Activated T-cell treated with anti-CD3 and anti-CD28 coated beads, Interleukin-2, amount 50 U/mL, for 4 hours (primary cell): ENCODE measurements around the gene MBD6. TPM values are rescaled to one million over a fixed set of nuclear protein-coding genes. Genes with fewer than 3 reads are reported as not detected.

ENCODE experiments used
- ATAC-seq, 2 donors: fragments of 200-7000 bp; cut with Tn5 transposase; one replicate each; pipeline ENCODE4 v1.10.0; 2021
- DNase-seq: peaks from one replicate; pipeline ENCODE4 v3.0.0-alpha.2; 2020
- H3K27me3 Mint-ChIP-seq: one replicate; pipeline ENCODE4 v1.8.0; 2021; ENCODE audit warnings: low read depth, mixed read lengths
- H3K36me3 Mint-ChIP-seq: one replicate; pipeline ENCODE4 v1.8.0; 2022; ENCODE audit warnings: mixed read lengths; ENCODE audit not compliant: insufficient read depth
- H3K4me1 Mint-ChIP-seq: one replicate; pipeline ENCODE4 v1.8.0; 2021; ENCODE audit warnings: low read depth, mixed read lengths
- H3K4me3 Mint-ChIP-seq: one replicate; pipeline ENCODE4 v1.8.0; 2021; ENCODE audit warnings: mild to moderate bottlenecking, moderate library complexity, mixed read lengths
- H3K9me3 Mint-ChIP-seq: one replicate; pipeline ENCODE4 v1.8.0; 2021; ENCODE audit warnings: mixed read lengths
- total RNA-seq, 3 donors: library from RNA; stranded (reverse); gene quantifications; one replicate each; pipeline ENCODE4 v1.2.1, GENCODE V29; 2021

MBD6 gene
- total RNA-seq, 3 donors from 2014 or later: 56.3 to 59.4 (median 57.5) TPM

GRCh38 chr12:57525615-57526383, 3.2 kb downstream of the MBD6 start:
- no peak for ATAC-seq
- Mint-ChIP-seq H3K9me3 (no peaks in the 10 kb centered on the region), H3K4me1 (peaks cover 32% of the 10 kb centered on the region), H3K4me3 (no peak overlapping the region), H3K36me3 (peaks cover 9% of the 10 kb centered on the region), H3K27me3 (no peaks in the 10 kb centered on the region)
- no peak for DNase-seq

DNA sequence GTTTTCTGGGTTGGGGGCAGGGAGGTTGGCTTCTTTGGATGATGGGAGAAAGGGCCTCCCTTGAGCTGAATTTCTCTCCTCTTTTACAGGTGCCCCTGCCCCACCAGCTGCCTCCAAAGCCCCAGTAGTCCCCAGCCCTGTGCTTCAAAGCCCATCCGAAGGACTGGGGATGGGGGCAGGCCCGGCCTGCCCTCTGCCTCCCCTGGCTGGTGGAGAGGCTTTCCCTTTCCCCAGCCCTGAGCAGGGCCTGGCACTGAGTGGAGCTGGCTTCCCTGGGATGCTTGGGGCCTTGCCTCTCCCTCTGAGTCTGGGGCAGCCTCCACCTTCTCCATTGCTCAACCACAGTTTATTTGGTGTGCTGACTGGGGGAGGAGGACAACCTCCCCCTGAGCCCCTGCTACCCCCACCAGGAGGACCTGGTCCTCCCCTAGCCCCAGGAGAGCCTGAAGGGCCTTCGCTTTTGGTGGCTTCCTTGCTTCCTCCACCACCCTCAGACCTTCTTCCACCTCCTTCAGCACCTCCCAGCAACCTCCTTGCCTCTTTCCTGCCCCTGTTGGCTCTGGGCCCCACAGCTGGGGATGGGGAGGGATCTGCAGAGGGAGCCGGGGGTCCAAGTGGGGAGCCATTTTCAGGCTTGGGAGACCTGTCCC, 4.0 kb downstream of the MBD6 start:
- no peak for ATAC-seq
- no peak overlapping the region for H3K4me3 Mint-ChIP-seq

DNA sequence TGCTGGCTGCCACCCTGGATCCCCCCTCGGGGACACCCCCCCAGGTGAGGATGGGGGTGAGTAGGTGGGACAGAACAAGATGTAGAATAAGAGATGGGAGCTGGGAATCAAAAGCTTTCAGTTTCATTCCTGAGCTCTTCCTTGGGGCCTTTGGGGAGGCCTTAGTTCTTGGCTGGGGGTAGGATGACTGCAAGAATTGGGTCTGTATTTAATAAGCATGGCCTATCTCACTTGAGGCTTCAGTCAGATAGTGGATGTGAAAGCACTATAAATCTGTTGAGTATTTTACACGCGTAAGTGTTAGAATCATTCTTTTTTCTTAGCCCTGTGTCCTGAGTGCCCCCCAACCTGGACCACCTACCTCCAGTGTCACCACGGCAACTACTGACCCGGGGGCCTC, 4.6 kb downstream of the MBD6 start:
- H3K27me3 Mint-ChIP-seq: no peaks in the 10 kb centered on the region
- no peaks in the 10 kb centered on the region for H3K9me3 Mint-ChIP-seq
- no peak overlapping the region for H3K4me3 Mint-ChIP-seq
- ATAC-seq: no peak
- peaks cover 19% of the 10 kb centered on the region for H3K36me3 Mint-ChIP-seq
- H3K4me1 Mint-ChIP-seq: peaks cover 19% of the 10 kb centered on the region
- DNase-seq: no peak

More for the DNA sequence above, 4.0 kb downstream of the MBD6 start:
- H3K9me3 Mint-ChIP-seq: no peaks in the 10 kb centered on the region
- DNase-seq: no peak
- peaks cover 13% of the 10 kb centered on the region for H3K36me3 Mint-ChIP-seq
- peaks cover 25% of the 10 kb centered on the region for H3K4me1 Mint-ChIP-seq
- no peaks in the 10 kb centered on the region for H3K27me3 Mint-ChIP-seq

DNA sequence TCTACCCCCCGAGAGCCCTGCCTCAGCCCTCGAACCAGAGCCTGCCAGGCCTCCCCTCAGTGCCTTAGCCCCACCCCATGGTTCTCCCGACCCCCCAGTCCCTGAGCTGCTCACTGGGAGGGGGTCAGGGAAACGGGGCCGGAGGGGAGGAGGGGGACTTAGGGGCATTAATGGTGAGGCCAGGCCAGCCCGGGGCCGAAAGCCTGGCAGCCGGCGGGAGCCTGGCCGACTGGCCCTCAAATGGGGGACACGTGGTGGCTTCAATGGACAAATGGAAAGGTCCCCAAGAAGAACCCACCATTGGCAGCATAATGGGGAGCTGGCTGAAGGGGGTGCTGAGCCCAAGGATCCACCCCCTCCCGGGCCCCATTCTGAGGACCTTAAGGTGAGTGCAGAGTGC, 5.6 kb downstream of the MBD6 start:
- ATAC-seq (no peak), DNase-seq (no peak)
- Mint-ChIP-seq H3K9me3 (no peaks in the 10 kb centered on the region), H3K36me3 (peaks cover 29% of the 10 kb centered on the region), H3K4me3 (no peak overlapping the region), H3K27me3 (no peaks in the 10 kb centered on the region), H3K4me1 (peaks cover 16% of the 10 kb centered on the region)

- no peaks in the 10 kb centered on the region for H3K27me3 Mint-ChIP-seq
- no peak for ATAC-seq
- H3K9me3 Mint-ChIP-seq: no peaks in the 10 kb centered on the region
- no peak overlapping the region for H3K4me3 Mint-ChIP-seq
- DNase-seq: no peak
- peaks cover 7% of the 10 kb centered on the region for H3K4me1 Mint-ChIP-seq
- peaks cover 30% of the 10 kb centered on the region for H3K36me3 Mint-ChIP-seq
Observed at GRCh38 chr12:57528831-57529555, 6.4 kb downstream of the MBD6 start.

DNA sequence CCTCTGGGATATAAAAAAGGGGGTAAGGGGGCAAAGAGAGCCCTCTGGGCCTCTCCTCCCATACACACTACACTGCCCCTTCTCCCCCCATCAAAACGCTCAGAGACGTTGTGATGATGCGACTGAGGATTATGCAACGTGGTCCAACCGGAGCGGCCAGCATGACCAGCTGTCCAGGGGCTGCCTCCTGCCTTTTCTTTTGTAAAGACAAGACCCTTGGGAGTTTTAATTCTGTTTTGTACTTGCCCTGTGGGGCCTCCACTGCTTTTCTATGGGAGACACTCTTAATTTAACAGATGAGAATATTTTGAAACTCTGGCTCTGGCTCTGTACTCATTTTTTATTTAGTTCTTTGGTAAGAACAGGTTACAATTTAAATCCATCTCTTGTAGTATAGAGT, 7.2 kb downstream of the MBD6 start:
- Mint-ChIP-seq H3K4me1 (no peaks in the 10 kb centered on the region), H3K9me3 (no peaks in the 10 kb centered on the region), H3K27me3 (no peaks in the 10 kb centered on the region), H3K36me3 (peaks cover 29% of the 10 kb centered on the region), H3K4me3 (no peak overlapping the region)
- ATAC-seq (no peak), DNase-seq (no peak)

DNA sequence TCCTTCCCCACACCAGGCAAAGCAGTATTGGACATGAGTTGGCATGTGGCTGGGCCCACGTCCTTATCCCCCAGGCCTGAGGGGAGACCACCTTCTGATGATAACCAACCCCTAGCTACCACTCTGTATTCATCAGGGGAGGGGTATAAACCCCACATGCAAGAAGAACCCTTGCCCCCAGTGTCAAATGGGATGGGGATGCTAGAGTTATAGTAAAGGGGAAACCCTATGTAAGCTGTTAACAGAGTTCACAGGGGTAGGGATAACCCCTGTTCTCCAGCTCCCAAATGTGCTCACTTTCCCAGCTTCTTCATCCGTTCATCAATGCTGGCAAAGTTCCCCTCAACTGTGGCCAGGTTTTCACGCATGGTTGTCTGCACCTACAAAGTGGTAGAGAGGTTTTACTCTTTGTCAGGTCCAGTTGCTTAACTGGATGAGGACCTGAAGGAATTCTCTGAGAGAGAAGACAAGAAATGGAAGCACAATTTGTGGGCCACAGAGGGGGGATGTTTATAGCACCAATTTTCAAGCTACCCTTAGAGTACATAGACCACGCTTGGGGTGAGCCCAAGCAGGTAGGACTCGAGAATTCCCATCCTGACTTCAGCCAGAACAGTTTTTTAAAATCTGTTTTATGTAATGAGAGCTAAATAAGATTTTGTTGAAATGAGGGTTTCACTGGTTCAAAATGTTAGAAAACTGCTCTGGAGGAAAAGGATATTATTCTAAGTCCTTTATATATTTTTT, 7.9 kb downstream of the MBD6 start:
- no peak overlapping the region for H3K4me3 Mint-ChIP-seq
- peaks cover 33% of the 10 kb centered on the region for H3K36me3 Mint-ChIP-seq

DNA sequence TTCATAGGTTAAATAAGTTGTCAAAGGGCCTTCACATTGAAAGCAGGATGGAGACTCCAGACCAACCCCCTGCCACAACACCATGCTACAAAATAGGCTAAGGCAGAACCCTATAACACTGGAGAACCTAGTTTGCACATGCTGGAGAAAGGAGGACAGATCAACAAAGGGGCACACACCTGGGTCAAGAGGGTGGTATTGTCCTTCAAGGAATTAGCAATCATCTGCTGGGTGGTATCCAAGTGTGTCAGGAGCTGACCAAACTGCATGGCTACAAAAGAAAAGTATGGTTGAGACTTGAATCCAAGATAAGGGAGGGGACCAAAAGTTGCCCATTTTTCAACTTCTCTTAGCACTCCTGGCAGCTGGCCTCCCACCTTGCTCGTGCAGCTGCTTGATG, 9.2 kb downstream of the MBD6 start:
- Mint-ChIP-seq H3K9me3 (no peaks in the 10 kb centered on the region), H3K4me3 (no peak overlapping the region), H3K36me3 (peaks cover 37% of the 10 kb centered on the region), H3K27me3 (no peaks in the 10 kb centered on the region), H3K4me1 (no peaks in the 10 kb centered on the region)
- ATAC-seq (no peak), DNase-seq (no peak)

More for the DNA sequence above, 7.9 kb downstream of the MBD6 start:
- no peak for ATAC-seq
- no peaks in the 10 kb centered on the region for H3K4me1 Mint-ChIP-seq
- no peak for DNase-seq
- no peaks in the 10 kb centered on the region for H3K9me3 Mint-ChIP-seq
- no peaks in the 10 kb centered on the region for H3K27me3 Mint-ChIP-seq

DNA sequence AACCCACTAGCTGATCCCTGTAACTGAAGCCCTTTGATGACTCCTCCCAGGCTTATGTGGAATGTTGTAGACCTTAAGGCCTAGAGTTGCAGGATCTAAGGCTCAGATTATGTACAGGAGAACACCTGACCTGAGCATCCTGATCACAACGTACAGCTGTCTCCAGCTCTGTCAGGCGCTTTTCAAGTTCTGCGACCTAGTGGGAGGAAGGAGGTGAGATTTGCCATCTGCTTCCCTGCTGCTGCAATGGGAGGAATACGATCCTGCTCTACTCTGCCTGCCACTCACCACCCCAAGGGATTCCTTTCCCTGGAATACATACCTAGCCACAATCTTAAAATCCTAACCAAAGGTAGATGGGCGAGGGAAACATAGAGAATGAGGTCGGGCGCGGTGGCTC, 10.5 kb downstream of the MBD6 start:
- Mint-ChIP-seq H3K27me3 (no peaks in the 10 kb centered on the region), H3K4me1 (no peaks in the 10 kb centered on the region), H3K9me3 (no peaks in the 10 kb centered on the region), H3K36me3 (peaks cover 42% of the 10 kb centered on the region), H3K4me3 (no peak overlapping the region)
- ATAC-seq: no peak
- no peak for DNase-seq

GRCh38 chr12:57534250-57534649, 11.6 kb downstream of the MBD6 start:
- peaks cover 45% of the 10 kb centered on the region for H3K36me3 Mint-ChIP-seq
- H3K27me3 Mint-ChIP-seq: no peaks in the 10 kb centered on the region

DNA sequence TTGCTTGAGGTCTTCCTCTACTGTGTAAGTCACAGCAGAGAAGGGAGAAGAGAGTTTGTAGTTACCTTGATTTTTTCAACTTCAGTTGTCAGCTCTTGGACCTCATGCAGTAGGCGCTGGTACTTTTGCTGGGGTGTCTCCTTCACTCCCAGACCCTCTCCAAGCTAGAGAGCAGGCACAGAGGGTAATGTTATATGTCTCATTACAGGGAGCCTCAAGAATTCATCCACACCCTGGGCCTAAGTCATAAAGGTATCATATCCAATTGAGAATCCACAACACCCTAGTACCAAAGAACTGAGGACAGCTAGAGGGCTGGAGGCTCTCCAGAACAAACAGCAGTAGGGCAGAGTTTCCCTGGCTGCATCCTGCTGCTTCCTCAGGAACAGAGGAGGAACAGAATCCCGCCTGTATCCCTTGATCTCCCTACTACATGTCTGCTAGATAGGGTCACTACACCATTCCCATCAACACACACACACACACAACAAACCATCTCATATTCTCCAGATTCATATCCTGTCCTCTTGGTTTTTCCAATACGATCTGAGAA, 12.4 kb downstream of the MBD6 start:
- H3K4me3 Mint-ChIP-seq: no peak overlapping the region
- no peak for DNase-seq
- no peaks in the 10 kb centered on the region for H3K9me3 Mint-ChIP-seq
- no peaks in the 10 kb centered on the region for H3K27me3 Mint-ChIP-seq
- no peak for ATAC-seq
- H3K4me1 Mint-ChIP-seq: no peaks in the 10 kb centered on the region
- H3K36me3 Mint-ChIP-seq: peaks cover 43% of the 10 kb centered on the region

More at GRCh38 chr12:57534250-57534649, 11.6 kb downstream of the MBD6 start:
- Mint-ChIP-seq H3K9me3 (no peaks in the 10 kb centered on the region), H3K4me3 (no peak overlapping the region), H3K4me1 (no peaks in the 10 kb centered on the region)
- ATAC-seq (no peak), DNase-seq (no peak)

GRCh38 chr12:57535764-57536596, 13.4 kb downstream of the MBD6 start:
- DNase-seq (no peak), ATAC-seq (no peak)
- Mint-ChIP-seq H3K4me3 (no peak overlapping the region), H3K27me3 (no peaks in the 10 kb centered on the region), H3K36me3 (peaks cover 41% of the 10 kb centered on the region), H3K4me1 (no peaks in the 10 kb centered on the region), H3K9me3 (no peaks in the 10 kb centered on the region)

DNA sequence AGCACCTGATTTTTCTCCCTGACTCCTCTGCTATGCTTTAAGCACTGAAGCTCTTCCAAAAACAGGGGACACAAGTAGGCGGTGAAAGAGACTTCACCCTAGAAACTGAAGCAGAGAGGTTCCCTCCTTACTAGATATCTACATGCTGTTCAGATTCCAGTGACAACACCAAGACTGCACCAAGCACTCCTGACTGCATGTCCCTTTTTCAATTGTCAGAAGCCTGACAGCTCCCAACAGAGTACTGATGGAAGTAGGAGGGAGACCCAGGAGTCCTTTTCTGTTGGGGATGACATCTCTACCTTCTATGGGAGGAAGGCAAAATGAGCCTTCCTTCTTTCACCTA, 13.9 kb downstream of the MBD6 start:
- H3K27me3 Mint-ChIP-seq: no peaks in the 10 kb centered on the region
- H3K4me3 Mint-ChIP-seq: no peak overlapping the region
- no peak for ATAC-seq
- DNase-seq: no peak
- H3K4me1 Mint-ChIP-seq: no peaks in the 10 kb centered on the region
- H3K9me3 Mint-ChIP-seq: no peaks in the 10 kb centered on the region
- peaks cover 41% of the 10 kb centered on the region for H3K36me3 Mint-ChIP-seq
